ENCODE measurements around the gene DCST2. TPM values are rescaled to one million over a fixed set of nuclear protein-coding genes. Genes with fewer than 3 reads are reported as not detected.

The DCST2 gene
- total and polyA plus RNA-seq, 9 of the 15 experiments (the other 6 are each of a cell fraction or from before 2014, with no cell fraction given) = 0.09 to 0.49 (median 0.11) TPM; not detected in 3

DNA sequence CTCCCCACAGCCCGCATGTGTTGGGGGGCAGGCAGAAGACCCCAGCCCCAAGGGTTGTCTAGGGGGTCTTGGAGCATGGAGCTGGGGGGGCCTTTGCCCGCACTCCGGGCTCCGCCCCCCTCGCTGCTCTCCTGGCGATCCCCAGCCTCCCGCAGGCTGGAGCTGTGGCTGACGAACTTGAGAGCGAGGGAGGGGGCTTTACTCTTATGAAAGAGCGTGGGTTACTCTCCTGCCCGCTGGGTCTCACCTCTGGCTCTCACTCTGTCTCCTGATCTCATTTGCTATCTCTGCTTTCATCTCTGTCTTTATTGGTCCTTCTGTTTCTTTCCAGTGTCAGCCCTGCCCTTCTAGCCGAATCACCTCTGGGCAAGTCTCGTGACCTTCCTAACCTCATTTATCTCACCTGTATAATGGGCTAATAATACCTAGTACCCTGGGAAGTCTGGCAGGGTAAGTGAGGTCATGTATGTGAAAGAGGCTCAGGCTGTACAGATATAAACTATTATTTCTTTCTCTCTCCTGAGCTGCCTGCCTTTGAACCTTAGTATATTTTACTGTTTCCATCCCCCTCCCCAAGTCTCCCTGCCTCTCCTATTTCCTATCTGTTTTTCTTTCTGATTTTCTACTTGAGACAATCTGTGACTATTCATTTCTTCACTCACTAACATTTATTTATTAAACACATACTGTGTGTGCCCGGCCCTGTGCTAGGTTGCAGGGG, 30.7 kb upstream of the DCST2 start (continued):
- TF ChIP-seq, protein P1, sequence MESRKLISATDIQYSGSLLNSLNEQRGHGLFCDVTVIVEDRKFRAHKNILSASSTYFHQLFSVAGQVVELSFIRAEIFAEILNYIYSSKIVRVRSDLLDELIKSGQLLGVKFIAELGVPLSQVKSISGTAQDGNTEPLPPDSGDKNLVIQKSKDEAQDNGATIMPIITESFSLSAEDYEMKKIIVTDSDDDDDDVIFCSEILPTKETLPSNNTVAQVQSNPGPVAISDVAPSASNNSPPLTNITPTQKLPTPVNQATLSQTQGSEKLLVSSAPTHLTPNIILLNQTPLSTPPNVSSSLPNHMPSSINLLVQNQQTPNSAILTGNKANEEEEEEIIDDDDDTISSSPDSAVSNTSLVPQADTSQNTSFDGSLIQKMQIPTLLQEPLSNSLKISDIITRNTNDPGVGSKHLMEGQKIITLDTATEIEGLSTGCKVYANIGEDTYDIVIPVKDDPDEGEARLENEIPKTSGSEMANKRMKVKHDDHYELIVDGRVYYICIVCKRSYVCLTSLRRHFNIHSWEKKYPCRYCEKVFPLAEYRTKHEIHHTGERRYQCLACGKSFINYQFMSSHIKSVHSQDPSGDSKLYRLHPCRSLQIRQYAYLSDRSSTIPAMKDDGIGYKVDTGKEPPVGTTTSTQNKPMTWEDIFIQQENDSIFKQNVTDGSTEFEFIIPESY (CRISPR knock-in tag; IDR thresholded peaks at IDR 0.05) = no peak
- no peak for TF ChIP-seq KAT7 (CRISPR knock-in tag; IDR thresholded peaks at IDR 0.05; ENCODE audit: borderline replicate concordance)
- TF ChIP-seq GABPB2 (CRISPR knock-in tag; conservative IDR thresholded peaks at IDR 0.05) = no peak
- TF ChIP-seq ZMIZ1 (IDR thresholded peaks at IDR 0.05; ENCODE audit: low read depth in 2 of 2, low read length in 2 of 2) = no peak
- TF ChIP-seq ZNF232 (CRISPR knock-in tag; IDR thresholded peaks at IDR 0.05) = no peak
- TF ChIP-seq BCL6 (CRISPR knock-in tag; IDR thresholded peaks at IDR 0.05) = no peak
- no peak for TF ChIP-seq ZNF354B (CRISPR knock-in tag; IDR thresholded peaks at IDR 0.05)
- no peak for TF ChIP-seq PHB2 (IDR thresholded peaks at IDR 0.05; ENCODE audit: low read depth)
- TF ChIP-seq FIP1L1 (IDR thresholded peaks at IDR 0.05; ENCODE audit: low read depth, low read length, poor library complexity, severe bottlenecking) = no peak
- TF ChIP-seq, protein P2, sequence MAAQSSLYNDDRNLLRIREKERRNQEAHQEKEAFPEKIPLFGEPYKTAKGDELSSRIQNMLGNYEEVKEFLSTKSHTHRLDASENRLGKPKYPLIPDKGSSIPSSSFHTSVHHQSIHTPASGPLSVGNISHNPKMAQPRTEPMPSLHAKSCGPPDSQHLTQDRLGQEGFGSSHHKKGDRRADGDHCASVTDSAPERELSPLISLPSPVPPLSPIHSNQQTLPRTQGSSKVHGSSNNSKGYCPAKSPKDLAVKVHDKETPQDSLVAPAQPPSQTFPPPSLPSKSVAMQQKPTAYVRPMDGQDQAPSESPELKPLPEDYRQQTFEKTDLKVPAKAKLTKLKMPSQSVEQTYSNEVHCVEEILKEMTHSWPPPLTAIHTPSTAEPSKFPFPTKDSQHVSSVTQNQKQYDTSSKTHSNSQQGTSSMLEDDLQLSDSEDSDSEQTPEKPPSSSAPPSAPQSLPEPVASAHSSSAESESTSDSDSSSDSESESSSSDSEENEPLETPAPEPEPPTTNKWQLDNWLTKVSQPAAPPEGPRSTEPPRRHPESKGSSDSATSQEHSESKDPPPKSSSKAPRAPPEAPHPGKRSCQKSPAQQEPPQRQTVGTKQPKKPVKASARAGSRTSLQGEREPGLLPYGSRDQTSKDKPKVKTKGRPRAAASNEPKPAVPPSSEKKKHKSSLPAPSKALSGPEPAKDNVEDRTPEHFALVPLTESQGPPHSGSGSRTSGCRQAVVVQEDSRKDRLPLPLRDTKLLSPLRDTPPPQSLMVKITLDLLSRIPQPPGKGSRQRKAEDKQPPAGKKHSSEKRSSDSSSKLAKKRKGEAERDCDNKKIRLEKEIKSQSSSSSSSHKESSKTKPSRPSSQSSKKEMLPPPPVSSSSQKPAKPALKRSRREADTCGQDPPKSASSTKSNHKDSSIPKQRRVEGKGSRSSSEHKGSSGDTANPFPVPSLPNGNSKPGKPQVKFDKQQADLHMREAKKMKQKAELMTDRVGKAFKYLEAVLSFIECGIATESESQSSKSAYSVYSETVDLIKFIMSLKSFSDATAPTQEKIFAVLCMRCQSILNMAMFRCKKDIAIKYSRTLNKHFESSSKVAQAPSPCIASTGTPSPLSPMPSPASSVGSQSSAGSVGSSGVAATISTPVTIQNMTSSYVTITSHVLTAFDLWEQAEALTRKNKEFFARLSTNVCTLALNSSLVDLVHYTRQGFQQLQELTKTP (IDR thresholded peaks at IDR 0.05; ENCODE audit: low read depth in 1 of 2, partially characterized antibody in 2 of 2) = peak in 1 of 2 experiments; percentile 21
- no peak for TF ChIP-seq MTA2 (IDR thresholded peaks at IDR 0.05; ENCODE audit: low read depth)
- no peak for TF ChIP-seq KLF10 (CRISPR knock-in tag; IDR thresholded peaks at IDR 0.05)
- no peak for TF ChIP-seq NFRKB (IDR thresholded peaks at IDR 0.05; ENCODE audit: low read depth)
- peak in 1 of 2 experiments; percentile 37; a peak in 1 of 4 replicates for TF ChIP-seq MLLT1 (IDR thresholded peaks at IDR 0.05)
- TF ChIP-seq TRIM24 (IDR thresholded peaks at IDR 0.05) = 0 out of 4 replicates have a peak, but pooled peaks of 1 of the 2 experiments have one; percentile 4
- no peak for TF ChIP-seq SUPT5H (IDR thresholded peaks at IDR 0.05)
- no peak for TF ChIP-seq ZNF57 (CRISPR knock-in tag; IDR thresholded peaks at IDR 0.05)

All from K562 (cell line).